HG03469 (cell line): Measurements from ENCODE around the gene ACTG1.

Source experiments
- ATAC-seq: cut with Tn5 transposase; IDR thresholded peaks from one replicate; pipeline ENCODE4 v1.9.1; 2021; ENCODE audit warnings: mild to moderate bottlenecking, moderate library complexity, moderate number of reproducible peaks; ENCODE audit not compliant: unreplicated experiment

Gene ACTG1

GRCh38 chr17:81545160-81545949, 32.8 kb upstream of the ACTG1 start:
- no peak for ATAC-seq

DNA sequence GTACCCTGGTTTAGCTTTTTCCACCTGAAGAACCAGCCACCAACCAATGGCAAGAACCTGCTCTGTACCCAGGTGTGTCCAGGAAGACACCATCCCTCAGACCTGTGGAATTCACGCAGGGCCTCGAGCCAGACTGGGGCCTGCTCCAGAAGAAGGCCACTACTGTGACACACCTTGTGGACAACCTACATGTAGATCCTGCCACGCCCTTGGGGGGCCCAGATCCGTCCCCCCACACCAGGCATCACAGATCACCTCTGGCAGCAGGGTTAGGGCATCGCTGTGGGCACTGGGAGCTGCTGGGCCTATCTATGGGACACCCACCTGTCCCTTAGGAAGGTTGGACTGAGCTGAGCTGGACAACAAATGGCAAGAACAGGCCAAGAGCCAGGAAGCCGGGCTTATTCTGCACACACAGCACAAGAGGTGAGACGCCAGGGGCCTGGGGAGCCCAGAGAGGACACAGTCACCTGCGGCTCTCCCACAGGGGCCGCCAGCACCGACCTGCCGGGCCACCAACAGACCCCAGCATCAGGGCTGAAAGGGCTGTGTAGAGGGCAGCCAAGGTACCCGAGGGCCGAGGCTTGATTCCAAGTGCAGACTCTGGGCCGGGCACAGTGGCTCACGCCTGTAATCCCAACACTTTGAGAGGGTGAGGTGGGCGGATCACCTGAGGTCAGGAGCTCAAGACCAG, 31.8 kb upstream of the ACTG1 start:
- ATAC-seq = no peak

DNA sequence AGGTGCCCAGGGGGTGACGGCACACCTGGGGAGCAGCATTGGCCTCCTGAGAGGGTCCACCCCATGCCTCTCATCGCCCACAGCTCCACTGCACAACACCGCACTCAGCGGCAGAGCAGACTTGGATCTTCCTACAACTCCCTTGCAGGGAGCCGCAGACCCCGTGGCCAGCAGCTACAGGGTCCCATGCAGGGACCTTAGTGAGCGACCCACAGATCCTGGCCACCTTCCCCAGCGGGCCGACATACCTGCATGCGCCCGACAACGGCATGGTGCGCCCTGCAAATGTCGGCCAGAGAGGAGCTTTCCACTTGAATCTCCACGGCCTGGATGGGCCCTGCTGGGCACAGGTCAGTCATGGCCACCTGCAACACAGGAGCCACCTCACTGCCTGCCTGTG, 31.2 kb upstream of the ACTG1 start:
- no peak for ATAC-seq

DNA sequence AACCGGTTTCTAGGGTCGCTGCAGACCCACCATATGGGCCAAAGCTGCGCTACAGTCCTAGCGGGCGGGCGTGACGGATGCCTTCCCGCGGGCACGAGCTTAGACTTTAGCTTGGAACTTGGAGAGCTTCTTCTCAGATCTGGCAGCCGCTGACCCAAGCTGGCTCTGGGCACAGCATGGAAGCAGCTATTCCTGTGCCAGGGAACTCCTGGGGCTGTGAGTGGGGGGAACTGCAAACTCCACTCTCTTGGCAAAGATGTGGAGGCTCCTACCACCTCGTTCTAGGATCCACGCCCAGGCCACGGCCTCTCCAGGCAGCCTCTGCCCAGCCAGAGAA, 30.7 kb upstream of the ACTG1 start:
- ATAC-seq = no peak

DNA sequence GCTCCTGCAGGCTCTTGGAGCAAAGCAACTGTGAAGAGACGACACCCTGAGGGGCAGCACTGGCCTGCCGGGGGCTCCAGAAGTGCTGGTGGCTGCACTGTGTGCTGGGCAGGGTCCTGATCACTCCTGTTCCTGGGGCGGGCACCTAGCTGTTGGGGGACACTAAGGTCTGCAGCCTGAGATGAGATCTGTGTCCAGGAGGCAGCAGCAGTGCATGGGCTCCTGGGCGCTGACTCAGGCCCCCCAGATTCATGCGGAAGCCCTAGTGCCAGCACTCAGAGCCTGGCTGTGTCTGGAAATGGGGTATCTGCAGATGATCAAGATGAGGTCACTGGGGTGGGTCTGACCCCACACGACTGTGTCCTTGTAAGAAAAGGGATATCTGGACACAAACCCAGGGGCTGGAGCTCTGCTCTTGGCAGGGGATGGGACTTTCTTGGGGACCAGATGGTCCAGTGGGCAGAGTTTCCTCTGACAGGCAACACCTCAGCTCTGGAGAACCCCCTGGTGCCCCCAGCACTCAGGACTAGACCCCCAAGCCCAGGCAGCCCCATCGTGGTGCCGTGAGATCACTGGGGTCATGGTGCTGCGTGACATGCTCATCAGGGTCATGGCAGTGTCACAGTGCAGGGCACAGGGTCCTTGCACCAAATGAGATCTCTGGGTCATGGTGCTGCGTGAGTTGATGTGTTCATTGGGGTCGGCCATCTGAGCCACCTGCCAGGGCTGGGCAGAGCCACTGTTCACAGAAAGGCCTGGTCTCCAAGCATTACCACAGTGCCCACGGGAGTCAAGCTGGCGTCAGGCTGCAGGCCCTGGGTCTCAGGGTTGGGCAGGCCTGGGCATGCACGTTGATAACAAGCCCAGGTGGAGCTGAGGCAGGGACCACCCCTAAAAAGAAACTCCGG, 30.1 kb upstream of the ACTG1 start:
- no peak for ATAC-seq

DNA sequence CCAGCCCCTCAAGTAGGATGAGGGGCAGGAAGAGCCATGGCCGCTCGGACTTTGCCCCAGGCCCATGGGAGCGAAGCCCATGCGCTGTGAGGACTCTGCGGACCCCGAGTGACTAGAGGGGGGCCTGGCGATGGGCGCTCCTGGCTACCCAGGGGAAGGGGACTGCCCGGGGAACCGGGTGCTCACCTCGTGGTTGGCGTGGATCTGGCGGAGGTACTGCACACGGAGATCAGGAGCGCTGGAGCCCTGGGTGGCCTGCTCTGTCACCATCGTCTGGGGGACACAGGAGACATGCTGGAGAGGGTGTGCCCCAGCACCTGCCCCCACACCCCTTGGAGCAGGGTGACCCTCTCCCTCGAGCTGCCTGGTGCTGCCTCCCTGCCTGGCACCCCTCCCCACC, 28.5 kb upstream of the ACTG1 start:
- ATAC-seq = no peak

DNA sequence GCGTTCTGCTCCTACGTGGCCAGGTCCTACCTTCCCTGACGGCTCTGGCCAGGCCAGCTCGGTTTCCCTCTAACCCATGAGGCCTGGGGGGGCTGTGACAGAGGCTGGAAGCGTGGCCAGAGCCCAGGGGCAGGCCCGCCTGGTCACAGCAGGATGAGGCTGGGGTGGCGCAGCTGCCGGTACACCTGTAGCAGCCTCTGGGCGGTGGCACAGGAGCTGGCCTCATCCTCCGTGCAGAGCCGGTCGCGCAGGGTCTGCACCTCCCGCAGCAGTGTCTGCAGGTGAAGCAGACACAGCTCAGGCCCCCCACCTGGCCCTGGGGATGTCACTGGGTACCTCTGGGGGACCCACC, 28.1 kb upstream of the ACTG1 start:
- no peak for ATAC-seq

GRCh38 chr17:81539961-81540675, 27.5 kb upstream of the ACTG1 start:
- ATAC-seq = no peak

- ATAC-seq = no peak
These were observed 26.9 kb upstream of the ACTG1 start for GRCh38 chr17:81539571-81539900.

GRCh38 chr17:81538651-81539570, 26.3 kb upstream of the ACTG1 start:
- ATAC-seq = no peak

- no peak for ATAC-seq
These were observed 25.4 kb upstream of the ACTG1 start for GRCh38 chr17:81537856-81538555.

DNA sequence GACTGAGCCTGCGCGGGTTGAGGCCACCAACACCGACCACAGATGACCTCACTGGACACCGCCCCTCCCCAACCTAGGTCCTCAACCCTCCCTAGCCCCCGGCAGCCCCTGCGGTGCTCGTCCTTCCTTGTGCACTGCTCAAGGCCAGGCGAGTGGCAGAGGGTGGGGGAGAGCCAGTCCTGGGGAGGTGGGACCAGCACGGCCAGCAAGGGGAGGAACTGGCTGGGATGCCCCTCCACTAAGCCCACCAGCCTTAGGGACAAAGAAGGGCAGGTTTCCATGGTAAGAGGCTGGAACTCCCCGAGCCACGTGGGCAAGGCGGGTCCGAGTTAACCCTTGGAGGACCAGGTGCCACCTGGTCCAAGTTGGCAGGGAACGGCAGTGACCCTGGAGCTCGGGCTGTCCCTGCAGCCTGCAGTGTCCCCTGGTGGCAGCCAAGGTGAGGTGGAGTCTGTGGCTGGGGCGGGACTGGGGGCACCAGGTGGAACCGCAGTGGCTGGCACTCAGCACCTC, 24.8 kb upstream of the ACTG1 start:
- no peak for ATAC-seq

- ATAC-seq = no peak
These were observed 24.0 kb upstream of the ACTG1 start for GRCh38 chr17:81536299-81537290.

DNA sequence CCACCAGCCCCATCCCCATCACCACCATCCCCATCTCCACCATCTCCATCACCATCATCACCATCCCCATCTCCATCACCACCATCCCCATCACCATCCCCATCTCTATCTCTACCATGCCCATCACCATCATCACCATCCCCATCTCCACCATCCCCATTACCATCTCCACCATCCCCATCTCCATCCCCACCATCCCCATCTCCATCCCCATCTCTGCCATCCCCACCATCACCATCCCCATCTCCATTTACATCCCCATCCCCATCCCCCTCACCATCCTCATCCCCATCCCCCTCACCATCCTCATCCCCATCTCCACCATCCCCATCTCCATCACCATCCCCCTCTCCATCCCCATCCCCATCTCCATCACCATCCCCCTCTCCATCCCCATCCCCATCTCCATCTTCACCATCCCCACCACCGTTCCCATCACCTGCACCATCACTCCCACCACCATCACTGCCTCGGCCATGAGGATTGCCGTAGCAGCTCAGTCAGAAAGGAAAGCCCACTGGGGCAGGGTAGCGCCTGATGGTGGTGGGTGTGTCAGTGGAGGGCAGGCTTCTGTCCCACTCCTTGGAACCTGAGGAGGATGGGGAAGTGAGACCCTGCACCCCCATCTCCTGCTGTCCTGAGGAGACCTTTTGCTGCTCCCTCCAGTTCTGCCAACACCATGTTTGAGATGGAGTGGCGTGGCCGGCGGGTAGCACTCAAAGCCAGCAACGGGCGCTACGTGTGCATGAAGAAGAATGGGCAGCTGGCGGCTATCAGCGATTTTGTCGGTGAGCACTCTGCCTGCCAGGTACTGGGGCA, 23.1 kb upstream of the ACTG1 start:
- no peak for ATAC-seq

- no peak for ATAC-seq
These were observed 22.4 kb upstream of the ACTG1 start for GRCh38 chr17:81535007-81535328.

- no peak for ATAC-seq
These were observed 21.8 kb upstream of the ACTG1 start for GRCh38 chr17:81534157-81535006.
